ENCODE results near the gene ZFR2.

DNA sequence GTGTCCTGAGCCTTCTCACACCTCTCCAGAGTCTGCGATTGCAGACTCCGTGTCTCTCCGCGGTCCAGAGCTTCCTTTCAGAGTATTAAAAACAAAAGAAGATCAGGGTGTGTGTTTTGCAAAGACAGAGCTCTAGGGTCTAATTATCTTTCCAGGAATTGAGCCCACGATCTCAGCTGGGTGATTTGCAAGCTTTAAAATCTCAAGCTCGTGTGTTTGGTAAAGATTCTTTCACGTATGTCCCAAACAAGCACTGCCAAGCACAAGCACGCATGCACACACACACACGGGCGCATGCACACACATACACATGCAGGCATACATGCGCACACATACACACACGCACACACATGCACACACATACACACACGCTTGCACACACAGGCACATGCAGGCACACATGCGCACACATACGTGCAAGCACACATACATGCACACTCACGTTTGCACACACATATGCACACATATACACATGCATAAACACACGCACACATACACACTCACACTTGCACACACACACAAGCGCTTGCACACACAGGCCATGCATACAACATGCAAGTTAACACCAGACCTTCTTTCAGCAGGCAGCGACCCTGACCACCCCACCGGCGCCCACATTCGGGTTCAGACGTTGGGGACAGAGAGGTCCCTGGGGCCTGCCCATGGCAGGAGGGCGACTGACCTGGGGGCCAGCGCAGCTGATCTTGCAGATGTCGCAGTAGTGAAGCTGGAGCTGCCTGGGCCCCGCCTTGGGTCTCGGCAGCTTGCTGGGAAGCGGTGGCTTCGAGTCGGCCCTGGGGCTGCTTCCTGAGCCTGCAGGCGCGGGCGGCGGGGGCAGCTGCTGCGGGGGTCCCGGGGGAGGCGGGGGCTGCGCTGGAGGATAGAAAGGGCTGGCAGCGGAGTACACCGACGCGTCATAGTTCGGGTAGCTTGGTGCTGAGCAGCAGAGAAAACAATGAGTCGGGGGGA lies 37.9 kb downstream of the ZFR2 start:
- TF ChIP-seq, protein P1, sequence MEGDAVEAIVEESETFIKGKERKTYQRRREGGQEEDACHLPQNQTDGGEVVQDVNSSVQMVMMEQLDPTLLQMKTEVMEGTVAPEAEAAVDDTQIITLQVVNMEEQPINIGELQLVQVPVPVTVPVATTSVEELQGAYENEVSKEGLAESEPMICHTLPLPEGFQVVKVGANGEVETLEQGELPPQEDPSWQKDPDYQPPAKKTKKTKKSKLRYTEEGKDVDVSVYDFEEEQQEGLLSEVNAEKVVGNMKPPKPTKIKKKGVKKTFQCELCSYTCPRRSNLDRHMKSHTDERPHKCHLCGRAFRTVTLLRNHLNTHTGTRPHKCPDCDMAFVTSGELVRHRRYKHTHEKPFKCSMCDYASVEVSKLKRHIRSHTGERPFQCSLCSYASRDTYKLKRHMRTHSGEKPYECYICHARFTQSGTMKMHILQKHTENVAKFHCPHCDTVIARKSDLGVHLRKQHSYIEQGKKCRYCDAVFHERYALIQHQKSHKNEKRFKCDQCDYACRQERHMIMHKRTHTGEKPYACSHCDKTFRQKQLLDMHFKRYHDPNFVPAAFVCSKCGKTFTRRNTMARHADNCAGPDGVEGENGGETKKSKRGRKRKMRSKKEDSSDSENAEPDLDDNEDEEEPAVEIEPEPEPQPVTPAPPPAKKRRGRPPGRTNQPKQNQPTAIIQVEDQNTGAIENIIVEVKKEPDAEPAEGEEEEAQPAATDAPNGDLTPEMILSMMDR (IDR thresholded peaks at IDR 0.05) = no peak
- TF ChIP-seq POLR2A (IDR thresholded peaks at IDR 0.05) = no peak

Data from transverse colon (tissue), 3 donors.